HFFc6 (cell line): ENCODE measurements around the gene ZKSCAN1. TPM values are rescaled to one million over a fixed set of nuclear protein-coding genes. Genes with fewer than 3 reads are reported as not detected.
"Not testable (repeated sequence)": the region's sequence is repeated elsewhere in the genome, so short reads cannot be mapped to it uniquely, and the experiment has no call there.

ENCODE experiments used
- DNase-seq: peaks from one replicate; pipeline ENCODE4 v3.0.0-alpha.2; 2018
- H3K27ac Mint-ChIP-seq: 2 replicates; pipeline ENCODE4 v1.8.0; 2020; ENCODE audit warnings: mild to moderate bottlenecking, mixed read lengths
- H3K27me3 Mint-ChIP-seq: 2 replicates; pipeline ENCODE4 v1.8.0; 2021; ENCODE audit warnings: mild to moderate bottlenecking, moderate library complexity, mixed read lengths; ENCODE audit not compliant: insufficient read depth
- H3K36me3 Mint-ChIP-seq: 2 replicates; pipeline ENCODE4 v1.8.0; 2021; ENCODE audit warnings: low read depth, mixed read lengths
- H3K4me1 Mint-ChIP-seq: 2 replicates; pipeline ENCODE4 v1.8.0; 2020; ENCODE audit warnings: low read depth, mixed read lengths
- H3K4me3 Mint-ChIP-seq: 2 replicates; pipeline ENCODE4 v1.8.0; 2020; ENCODE audit warnings: mild to moderate bottlenecking, moderate library complexity, mixed read lengths
- H3K9me3 Mint-ChIP-seq: 2 replicates; pipeline ENCODE4 v1.8.0; 2020; ENCODE audit warnings: mild to moderate bottlenecking, mixed read lengths
- CTCF ChIP-seq: fragments of 200-600 bp; sonication (generic); IDR thresholded peaks from 2 replicates; pipeline ENCODE4 v1.5.0; 2021; ENCODE audit warnings: antibody characterized with exemption, mild to moderate bottlenecking
- total RNA-seq, 6 experiments: library from RNA; stranded (reverse); fragmentation: NEBNext Ultra II Directional; extraction: Animal tissue kit (Norgen Biotek cat#: 25700); gene quantifications; 2 replicates in 1 of 6; 3 replicates in 5 of 6; pipeline ENCODE4 v1.2.3, GENCODE V29; 2021

Gene ZKSCAN1
- total RNA-seq, 6 experiments from 2014 or later: 55.9 to 77.4 (median 63.1) TPM

GRCh38 chr7:99987846-99988245 lies 27.6 kb upstream of the ZKSCAN1 start:
- Mint-ChIP-seq H3K9me3 (no peaks in the 10 kb centered on the region), H3K36me3 (no peaks in the 10 kb centered on the region), H3K27ac (no peak overlapping the region), H3K4me1 (peaks cover 18% of the 10 kb centered on the region), H3K27me3 (peaks cover 43% of the 10 kb centered on the region), H3K4me3 (no peak overlapping the region)
- DNase-seq: no peak
- no peak for TF ChIP-seq CTCF

GRCh38 chr7:99990460-99990852 lies 24.9 kb upstream of the ZKSCAN1 start:
- no peak for DNase-seq

GRCh38 chr7:99991543-99991942 lies 23.9 kb upstream of the ZKSCAN1 start:
- Mint-ChIP-seq H3K4me1 (peaks cover 18% of the 10 kb centered on the region), H3K27me3 (peaks cover 26% of the 10 kb centered on the region)
- H3K9me3 Mint-ChIP-seq, H3K36me3 Mint-ChIP-seq, DNase-seq, H3K4me3 Mint-ChIP-seq, H3K27ac Mint-ChIP-seq: not testable (repeated sequence)

More at GRCh38 chr7:99990460-99990852, 24.9 kb upstream of the ZKSCAN1 start:
- no peaks in the 10 kb centered on the region for H3K9me3 Mint-ChIP-seq
- peak overlapping the region; percentile 74 for H3K4me3 Mint-ChIP-seq
- no peak for TF ChIP-seq CTCF
- no peak overlapping the region for H3K27ac Mint-ChIP-seq
- peaks cover 18% of the 10 kb centered on the region for H3K4me1 Mint-ChIP-seq
- peaks cover 31% of the 10 kb centered on the region for H3K27me3 Mint-ChIP-seq
- H3K36me3 Mint-ChIP-seq: no peaks in the 10 kb centered on the region

GRCh38 chr7:99992330-99993038 lies 22.9 kb upstream of the ZKSCAN1 start:
- H3K9me3 Mint-ChIP-seq: no peaks in the 10 kb centered on the region

GRCh38 chr7:99994819-99995218 lies 20.6 kb upstream of the ZKSCAN1 start:
- no peak for TF ChIP-seq CTCF
- Mint-ChIP-seq H3K27ac (no peak overlapping the region), H3K9me3 (no peaks in the 10 kb centered on the region), H3K27me3 (peaks cover 15% of the 10 kb centered on the region), H3K4me1 (peaks cover 18% of the 10 kb centered on the region), H3K36me3 (no peaks in the 10 kb centered on the region), H3K4me3 (no peak overlapping the region)
- no peak for DNase-seq

More at GRCh38 chr7:99992330-99993038, 22.9 kb upstream of the ZKSCAN1 start:
- Mint-ChIP-seq H3K36me3 (no peaks in the 10 kb centered on the region), H3K27me3 (peaks cover 22% of the 10 kb centered on the region), H3K4me1 (peaks cover 18% of the 10 kb centered on the region), H3K4me3 (no peak overlapping the region), H3K27ac (no peak overlapping the region)
- no peak for TF ChIP-seq CTCF
- DNase-seq: no peak

GRCh38 chr7:99996755-99997544 lies 18.4 kb upstream of the ZKSCAN1 start:
- H3K36me3 Mint-ChIP-seq: no peaks in the 10 kb centered on the region
- peaks cover 10% of the 10 kb centered on the region; the same call in 1 of the 2 replicates for H3K27me3 Mint-ChIP-seq
- H3K4me1 Mint-ChIP-seq: peaks cover 4% of the 10 kb centered on the region; the same call in 1 of the 2 replicates
- H3K4me3 Mint-ChIP-seq: no peak overlapping the region
- H3K9me3 Mint-ChIP-seq: no peaks in the 10 kb centered on the region
- DNase-seq: no peak
- TF ChIP-seq CTCF: no peak
- no peak overlapping the region for H3K27ac Mint-ChIP-seq
